Measurements from ENCODE around the gene ZNF580.

Gene ZNF580

GRCh38 chr19:55660991-55661390 is 20.2 kb downstream of the ZNF580 start:
- TF ChIP-seq GATA3 (IDR thresholded peaks at IDR 0.05; ENCODE audit: low read depth, low read length) (no peak), GATA2 (IDR thresholded peaks at IDR 0.05; ENCODE audit: low read depth, low read length) (no peak)

DNA sequence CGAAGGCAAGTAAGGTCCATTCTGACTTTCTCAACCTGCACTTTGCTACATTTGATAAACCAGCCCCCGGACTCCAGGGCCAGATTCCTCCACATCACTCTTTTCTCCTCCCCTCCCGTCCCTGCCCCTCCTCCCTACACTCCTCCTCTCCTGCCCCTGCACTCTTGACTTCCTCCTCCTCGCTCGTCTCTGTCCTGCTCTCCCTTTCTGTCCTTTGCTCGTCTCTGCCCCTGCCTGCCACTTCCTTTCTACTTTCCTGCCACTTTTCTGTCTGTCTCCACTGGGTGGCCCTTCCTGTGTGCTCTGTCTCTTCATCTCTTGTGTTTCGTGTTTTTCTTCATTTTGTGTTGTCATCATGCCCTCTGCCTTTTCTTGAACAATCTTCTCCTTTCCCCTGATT is 21.0 kb downstream of the ZNF580 start:
- TF ChIP-seq GATA3 (IDR thresholded peaks at IDR 0.05; ENCODE audit: low read depth, low read length) (no peak), GATA2 (IDR thresholded peaks at IDR 0.05; ENCODE audit: low read depth, low read length) (no peak)

DNA sequence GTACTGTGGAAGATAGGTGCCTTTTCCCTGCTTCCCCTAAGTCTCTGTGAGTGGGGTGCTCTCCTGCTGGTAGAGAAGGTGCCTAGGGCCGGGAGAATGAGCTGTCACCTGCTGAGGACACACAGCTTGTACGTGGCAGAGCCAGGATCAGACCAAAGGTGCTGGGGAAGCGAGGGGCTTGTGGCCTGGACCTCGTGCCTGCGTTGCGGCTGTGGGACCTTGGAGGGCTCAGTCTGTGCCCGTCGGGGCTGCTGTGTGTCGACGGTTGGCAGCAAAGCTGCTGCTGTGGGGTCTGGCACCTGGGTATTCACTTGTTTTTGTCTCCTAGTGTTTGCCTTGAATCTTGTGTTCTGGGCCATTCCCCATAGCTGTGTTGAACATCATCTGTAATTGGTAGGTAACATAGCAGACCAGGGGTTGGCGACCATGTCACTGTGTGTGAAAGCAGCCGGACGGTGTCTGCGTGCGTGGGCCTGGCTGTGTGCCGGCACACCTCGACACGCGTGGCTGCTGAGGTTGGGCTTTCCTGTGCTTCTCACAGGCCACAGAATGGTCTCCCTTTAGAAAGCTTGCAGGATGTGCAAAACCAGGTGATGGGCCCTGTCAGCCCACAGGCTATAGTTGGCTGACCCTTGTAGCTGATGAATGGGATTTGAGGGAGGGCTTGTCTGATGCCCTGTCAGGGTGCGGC is 23.2 kb downstream of the ZNF580 start:
- TF ChIP-seq GATA3 (IDR thresholded peaks at IDR 0.05; ENCODE audit: low read depth, low read length), result no peak
- no peak for TF ChIP-seq GATA2 (IDR thresholded peaks at IDR 0.05; ENCODE audit: low read depth, low read length)

- TF ChIP-seq GATA2 (IDR thresholded peaks at IDR 0.05; ENCODE audit: low read depth, low read length) (no peak), GATA3 (IDR thresholded peaks at IDR 0.05; ENCODE audit: low read depth, low read length) (no peak)
Measured at GRCh38 chr19:55666343-55667005, 25.7 kb downstream of the ZNF580 start.

DNA sequence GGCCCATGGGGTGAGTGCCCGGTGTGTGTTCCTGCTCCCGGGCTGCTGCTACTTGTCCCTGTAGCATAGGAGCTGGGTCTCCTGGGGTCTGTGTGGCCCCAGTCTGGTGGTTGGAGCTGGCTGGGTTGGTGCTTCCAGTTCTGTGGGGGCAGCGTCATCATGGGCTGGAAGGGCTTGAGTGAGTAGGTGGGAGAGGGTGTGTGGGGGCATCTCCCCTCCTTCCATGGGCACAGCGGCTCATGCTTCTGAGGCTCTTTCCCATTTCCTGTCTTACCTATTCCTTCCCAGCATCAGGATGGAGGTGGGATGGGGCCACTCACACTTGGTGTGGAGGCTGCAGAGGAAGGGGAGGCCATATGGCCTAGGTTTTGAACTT is 26.2 kb downstream of the ZNF580 start:
- TF ChIP-seq GATA3 (IDR thresholded peaks at IDR 0.05; ENCODE audit: low read depth, low read length) (no peak), GATA2 (IDR thresholded peaks at IDR 0.05; ENCODE audit: low read depth, low read length) (no peak)

DNA sequence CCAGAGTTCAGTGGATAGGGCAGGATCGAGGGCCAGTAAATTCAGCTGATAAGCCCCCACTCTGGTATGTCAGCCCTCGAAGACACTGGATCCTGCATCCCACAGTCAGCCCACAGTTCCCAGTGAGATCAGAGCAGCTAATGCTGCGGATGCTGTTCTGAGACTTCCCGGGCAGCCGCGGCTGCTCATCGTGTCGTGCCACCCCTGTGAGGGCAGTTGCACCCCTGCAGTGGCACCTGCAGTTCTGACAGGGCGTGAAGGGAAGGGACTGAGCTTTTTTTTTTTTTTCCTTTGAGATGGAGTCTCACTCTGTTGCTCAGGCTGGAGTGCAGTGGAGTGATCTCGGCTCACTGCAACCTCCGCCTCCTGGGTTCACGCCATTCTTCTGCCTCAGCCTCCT is 26.7 kb downstream of the ZNF580 start:
- TF ChIP-seq GATA2 (IDR thresholded peaks at IDR 0.05; ENCODE audit: low read depth, low read length) (no peak), GATA3 (IDR thresholded peaks at IDR 0.05; ENCODE audit: low read depth, low read length) (no peak)

- no peak for TF ChIP-seq GATA3 (IDR thresholded peaks at IDR 0.05; ENCODE audit: low read depth, low read length)
- no peak for TF ChIP-seq GATA2 (IDR thresholded peaks at IDR 0.05; ENCODE audit: low read depth, low read length)
Measured at GRCh38 chr19:55667958-55668357, 27.2 kb downstream of the ZNF580 start.

DNA sequence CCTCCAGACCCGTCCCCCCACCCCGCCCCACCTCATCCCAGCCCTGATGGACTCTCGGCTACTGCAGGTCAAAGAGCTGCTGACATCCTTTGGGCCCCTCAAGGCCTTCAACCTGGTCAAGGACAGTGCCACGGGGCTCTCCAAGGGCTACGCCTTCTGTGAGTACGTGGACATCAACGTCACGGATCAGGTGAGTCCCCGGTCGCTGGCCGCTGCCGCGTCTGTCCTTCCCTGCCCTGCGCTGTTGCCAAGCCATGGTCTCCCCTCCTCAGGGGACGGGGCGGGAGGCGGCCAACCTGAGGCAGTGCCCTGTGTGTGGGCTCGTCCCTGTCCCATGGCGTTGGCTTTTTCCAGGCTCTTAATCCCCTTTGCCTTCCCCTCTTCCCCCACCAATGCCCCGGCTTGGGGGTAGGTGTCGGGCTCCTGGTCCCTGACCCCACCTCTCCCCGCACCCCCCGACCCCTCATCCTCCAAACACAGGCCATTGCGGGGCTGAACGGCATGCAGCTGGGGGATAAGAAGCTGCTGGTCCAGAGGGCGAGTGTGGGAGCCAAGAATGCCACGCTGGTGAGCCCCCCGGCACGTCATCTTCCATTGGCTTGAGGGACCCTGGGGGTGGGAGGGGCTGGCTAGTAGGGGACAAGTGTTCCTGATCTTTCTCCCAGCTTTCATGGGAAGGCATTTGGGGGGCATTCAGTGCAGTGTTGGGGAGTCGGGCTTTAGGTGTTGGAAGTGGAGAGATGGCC is 28.0 kb downstream of the ZNF580 start:
- no peak for TF ChIP-seq GATA2 (IDR thresholded peaks at IDR 0.05; ENCODE audit: low read depth, low read length)
- TF ChIP-seq GATA3 (IDR thresholded peaks at IDR 0.05; ENCODE audit: low read depth, low read length), result no peak

GRCh38 chr19:55669418-55670279 is 28.8 kb downstream of the ZNF580 start:
- no peak for TF ChIP-seq GATA2 (IDR thresholded peaks at IDR 0.05; ENCODE audit: low read depth, low read length)
- no peak for TF ChIP-seq GATA3 (IDR thresholded peaks at IDR 0.05; ENCODE audit: low read depth, low read length)

GRCh38 chr19:55670280-55671053 is 29.7 kb downstream of the ZNF580 start:
- no peak for TF ChIP-seq GATA3 (IDR thresholded peaks at IDR 0.05; ENCODE audit: low read depth, low read length)
- no peak for TF ChIP-seq GATA2 (IDR thresholded peaks at IDR 0.05; ENCODE audit: low read depth, low read length)

GRCh38 chr19:55671054-55671378 is 30.2 kb downstream of the ZNF580 start:
- no peak for TF ChIP-seq GATA2 (IDR thresholded peaks at IDR 0.05; ENCODE audit: low read depth, low read length)
- no peak for TF ChIP-seq GATA3 (IDR thresholded peaks at IDR 0.05; ENCODE audit: low read depth, low read length)

- TF ChIP-seq GATA3 (IDR thresholded peaks at IDR 0.05; ENCODE audit: low read depth, low read length), result no peak
- TF ChIP-seq GATA2 (IDR thresholded peaks at IDR 0.05; ENCODE audit: low read depth, low read length), result no peak
Measured at GRCh38 chr19:55672418-55672817, 31.6 kb downstream of the ZNF580 start.

DNA sequence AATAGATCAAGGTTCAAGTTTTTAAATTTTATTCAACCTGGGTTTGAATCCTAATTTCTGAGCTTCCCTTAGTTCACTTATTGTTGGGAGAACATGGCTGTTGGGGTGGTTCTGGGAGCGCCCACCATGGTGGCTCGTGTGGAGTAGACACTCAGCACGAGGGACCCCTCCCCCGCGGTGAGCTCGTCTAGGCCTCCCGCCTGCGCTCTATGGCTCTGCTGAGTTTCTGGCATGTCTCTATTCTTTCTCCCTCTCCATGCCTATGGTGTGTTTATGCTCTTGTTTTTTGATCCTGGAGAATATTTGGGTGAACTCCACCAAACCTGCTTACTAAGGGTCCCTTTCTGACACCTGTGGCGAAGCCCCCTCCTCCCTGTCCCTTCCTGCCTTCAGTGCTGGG is 32.7 kb downstream of the ZNF580 start:
- TF ChIP-seq GATA2 (IDR thresholded peaks at IDR 0.05; ENCODE audit: low read depth, low read length) (no peak), GATA3 (IDR thresholded peaks at IDR 0.05; ENCODE audit: low read depth, low read length) (no peak)
